TTC549 (cell line): ENCODE measurements around the gene MAGEA2B.
"Not testable (repeated sequence)": the region's sequence is repeated elsewhere in the genome, so short reads cannot be mapped to it uniquely, and the experiment has no call there.

Experiments
- FAIRE-seq: peaks from 2 replicates; lab custom pipeline; 2012; peaks lifted over from hg19 to GRCh38; lab: Jason Lieb, UNC

The MAGEA2B gene

GRCh38 chrX:152713815-152714787 is at the start of gene MAGEA2B:
MAGEA2B (plus strand) TSS chrX:152714628; CDS start chrX:152717107, 2,479 bp downstream.
- FAIRE-seq, result not testable (repeated sequence)

- FAIRE-seq, result no peak
These were observed 40.3 kb upstream of the MAGEA2B start for GRCh38 chrX:152674135-152674534.

GRCh38 chrX:152674652-152675051 is 39.8 kb upstream of the MAGEA2B start:
- FAIRE-seq, result not testable (repeated sequence)

- FAIRE-seq, result not testable (repeated sequence)
These were observed 33.4 kb upstream of the MAGEA2B start for GRCh38 chrX:152681012-152681411.

- not testable (repeated sequence) for FAIRE-seq
These were observed 16.2 kb upstream of the MAGEA2B start, which contains the start of gene MAGEA3 for GRCh38 chrX:152697952-152698931. MAGEA3 (plus strand) TSS chrX:152698794; CDS start chrX:152700833, 2,039 bp downstream.

GRCh38 chrX:152700390-152700789 is 14.0 kb upstream of the MAGEA2B start:
- FAIRE-seq, result not testable (repeated sequence)

GRCh38 chrX:152706500-152706899 is 7.9 kb upstream of the MAGEA2B start:
- FAIRE-seq, result not testable (repeated sequence)

- FAIRE-seq, result not testable (repeated sequence)
These were observed 5.3 kb upstream of the MAGEA2B start, which contains the start of gene CSAG2 for GRCh38 chrX:152709173-152709572. CSAG2 (minus strand) TSS chrX:152709273; CDS start chrX:152709112, 161 bp downstream.

- FAIRE-seq, result not testable (repeated sequence)
These were observed 1.2 kb upstream of the MAGEA2B start for GRCh38 chrX:152713195-152713594.

GRCh38 chrX:152725409-152725808 is 11.0 kb downstream of the MAGEA2B start:
- no peak for FAIRE-seq

- FAIRE-seq, result no peak
These were observed 19.0 kb downstream of the MAGEA2B start, which contains the start of the genes CSAG1 and MAGEA12 for GRCh38 chrX:152733261-152733975. CSAG1 (minus strand) TSS chrX:152733721; CDS start chrX:152732460, 1,261 bp downstream. MAGEA12 (plus strand) TSS chrX:152733757; CDS start chrX:152736162, 2,405 bp downstream.

GRCh38 chrX:152734143-152734858 is 19.9 kb downstream of the MAGEA2B start:
- FAIRE-seq, result not testable (repeated sequence)

- no peak for FAIRE-seq
These were observed 20.7 kb downstream of the MAGEA2B start for GRCh38 chrX:152735101-152735500.

- no peak for FAIRE-seq
These were observed 21.6 kb downstream of the MAGEA2B start for GRCh38 chrX:152735860-152736511.

GRCh38 chrX:152736528-152736927 is 22.1 kb downstream of the MAGEA2B start:
- FAIRE-seq, result not testable (repeated sequence)

GRCh38 chrX:152738560-152738959 is 24.1 kb downstream of the MAGEA2B start:
- no peak for FAIRE-seq

- not testable (repeated sequence) for FAIRE-seq
These were observed 39.5 kb downstream of the MAGEA2B start, which contains the start of gene MAGEA2 for GRCh38 chrX:152753686-152754650. MAGEA2 (minus strand) TSS chrX:152753842; CDS start chrX:152751363, 2,479 bp downstream.

GRCh38 chrX:152754871-152755270 is 40.4 kb downstream of the MAGEA2B start:
- FAIRE-seq, result not testable (repeated sequence)

- not testable (repeated sequence) for FAIRE-seq
These were observed 44.5 kb downstream of the MAGEA2B start, which contains the start of gene CSAG3 for GRCh38 chrX:152758918-152759317. CSAG3 (plus strand) TSS chrX:152759218.
